SJSA1 (cell line): Measurements from ENCODE around the gene ZC3H12C. TPM values are rescaled to one million over a fixed set of nuclear protein-coding genes. Genes with fewer than 3 reads are reported as not detected.

Source experiments
- DNase-seq, 2 experiments: peaks; one replicate each; pipeline ENCODE4 v3.0.0-alpha.2; 2015 to 2020; ENCODE audit warnings: low spot score in 2 of 2, low read depth in 1 of 2
- H3K27ac ChIP-seq: fragments of 250-450 bp; sonication (Bioruptor Pico); 2 replicates; pipeline ENCODE4 v1.5.1; 2020; ENCODE audit warnings: mild to moderate bottlenecking, moderate library complexity
- H3K27me3 ChIP-seq: fragments of 250-450 bp; sonication (Bioruptor Pico); replicated peaks from 2 replicates; pipeline ENCODE4 v1.5.1; 2020; ENCODE audit warnings: mild to moderate bottlenecking, moderate library complexity
- H3K36me3 ChIP-seq: fragments of 250-450 bp; sonication (Bioruptor Pico); 2 replicates; pipeline ENCODE4 v1.5.1; 2020; ENCODE audit warnings: mild to moderate bottlenecking
- H3K4me1 ChIP-seq: fragments of 250-450 bp; sonication (Bioruptor Pico); replicated peaks from 2 replicates; pipeline ENCODE4 v1.6.1; 2021; ENCODE audit warnings: mild to moderate bottlenecking
- H3K4me3 ChIP-seq: fragments of 250-450 bp; sonication (Bioruptor Pico); 2 replicates; pipeline ENCODE4 v1.5.1; 2020; ENCODE audit warnings: mild to moderate bottlenecking
- H3K9me3 ChIP-seq: fragments of 250-450 bp; sonication (Bioruptor Pico); replicated peaks from 2 replicates; pipeline ENCODE4 v1.5.1; 2020; ENCODE audit warnings: mild to moderate bottlenecking
- total RNA-seq: library from RNA; depleted of rRNA; stranded (reverse); fragments of >200 nt; shearing (Covaris generic); gene quantifications from 2 replicates; pipeline ENCODE4 v1.2.3, GENCODE V29; 2014

Gene ZC3H12C
- total RNA-seq, 1 experiment from 2014 or later = 6.4 TPM

GRCh38 chr11:110158317-110159200, 65.4 kb downstream of the ZC3H12C start:
- Histone ChIP-seq H3K36me3 (peaks cover 3% of the 10 kb centered on the region; the same call in 1 of the 2 replicates), H3K9me3 (no peaks in the 10 kb centered on the region), H3K4me1 (no peaks in the 10 kb centered on the region), H3K4me3 (no peak overlapping the region), H3K27me3 (no peaks in the 10 kb centered on the region), H3K27ac (no peak overlapping the region)
- no peak for DNase-seq

DNA sequence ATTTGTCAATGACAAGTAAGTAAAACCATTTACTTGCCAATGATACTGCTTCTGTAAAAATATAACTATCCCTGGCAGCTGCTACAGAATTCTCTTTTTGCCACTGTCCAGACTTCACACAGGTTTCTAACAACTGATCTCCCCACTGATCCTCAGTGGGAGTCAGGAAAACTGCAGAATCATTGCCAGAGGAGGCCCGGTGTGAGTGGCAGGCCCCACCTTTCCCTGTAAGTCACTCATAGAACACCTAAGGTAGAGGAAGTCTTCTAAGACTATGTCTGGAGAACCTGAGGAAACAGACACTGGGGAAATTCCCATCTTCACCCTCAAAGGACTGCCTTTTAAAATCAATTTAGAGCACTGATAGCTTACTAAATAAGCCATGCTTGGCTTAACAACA, 66.3 kb downstream of the ZC3H12C start:
- Histone ChIP-seq H3K27me3 (no peaks in the 10 kb centered on the region), H3K27ac (no peak overlapping the region), H3K4me1 (no peaks in the 10 kb centered on the region)

GRCh38 chr11:110160016-110160415, 66.8 kb downstream of the ZC3H12C start:
- no peak for DNase-seq
- H3K4me3 ChIP-seq = no peak overlapping the region
- no peak overlapping the region for H3K27ac ChIP-seq
- no peaks in the 10 kb centered on the region for H3K27me3 ChIP-seq
- H3K4me1 ChIP-seq = no peaks in the 10 kb centered on the region
- no peaks in the 10 kb centered on the region for H3K9me3 ChIP-seq
- H3K36me3 ChIP-seq = peaks cover 3% of the 10 kb centered on the region; the same call in 1 of the 2 replicates

More for the DNA sequence above, 66.3 kb downstream of the ZC3H12C start:
- H3K36me3 ChIP-seq = peaks cover 3% of the 10 kb centered on the region; the same call in 1 of the 2 replicates
- no peaks in the 10 kb centered on the region for H3K9me3 ChIP-seq
- H3K4me3 ChIP-seq = no peak overlapping the region
- DNase-seq = no peak

- no peaks in the 10 kb centered on the region for H3K9me3 ChIP-seq
- no peak overlapping the region for H3K4me3 ChIP-seq
- peaks cover 3% of the 10 kb centered on the region; the same call in 1 of the 2 replicates for H3K36me3 ChIP-seq
- H3K27me3 ChIP-seq = no peaks in the 10 kb centered on the region
- no peaks in the 10 kb centered on the region for H3K4me1 ChIP-seq
- no peak overlapping the region for H3K27ac ChIP-seq
- no peak for DNase-seq
Observed at GRCh38 chr11:110160437-110160836, 67.2 kb downstream of the ZC3H12C start.

GRCh38 chr11:110161061-110161460, 67.9 kb downstream of the ZC3H12C start:
- H3K27ac ChIP-seq = no peak overlapping the region
- no peaks in the 10 kb centered on the region for H3K4me1 ChIP-seq
- no peak for DNase-seq
- H3K27me3 ChIP-seq = no peaks in the 10 kb centered on the region
- H3K4me3 ChIP-seq = no peak overlapping the region
- no peaks in the 10 kb centered on the region for H3K9me3 ChIP-seq
- peaks cover 3% of the 10 kb centered on the region; the same call in 1 of the 2 replicates for H3K36me3 ChIP-seq

DNA sequence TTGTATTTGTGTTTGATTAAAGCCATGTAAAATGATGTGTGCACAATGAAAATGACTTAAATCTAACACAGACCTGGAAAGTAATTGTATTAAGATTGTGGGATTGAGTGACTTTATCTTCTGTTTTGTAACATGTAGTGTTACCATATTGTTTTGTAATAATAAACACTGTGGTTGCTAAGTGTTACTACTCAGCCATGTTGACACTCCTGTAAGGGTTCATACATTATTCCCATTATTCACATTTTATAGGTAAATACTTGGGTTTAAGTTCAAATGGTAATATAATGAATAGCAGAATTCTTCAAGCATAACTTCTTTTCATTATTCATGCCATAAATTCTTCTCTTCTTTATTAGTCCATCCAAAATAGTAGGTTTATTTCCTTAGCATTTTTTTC, 69.0 kb downstream of the ZC3H12C start:
- Histone ChIP-seq H3K9me3 (no peaks in the 10 kb centered on the region), H3K4me3 (no peak overlapping the region), H3K27me3 (no peaks in the 10 kb centered on the region), H3K27ac (no peak overlapping the region), H3K4me1 (no peaks in the 10 kb centered on the region), H3K36me3 (peaks cover 3% of the 10 kb centered on the region; the same call in 1 of the 2 replicates)
- DNase-seq = no peak

- DNase-seq = no peak
- H3K27ac ChIP-seq = no peak overlapping the region
- H3K27me3 ChIP-seq = no peaks in the 10 kb centered on the region
- no peaks in the 10 kb centered on the region for H3K4me1 ChIP-seq
- H3K4me3 ChIP-seq = no peak overlapping the region
- no peaks in the 10 kb centered on the region for H3K36me3 ChIP-seq
- no peaks in the 10 kb centered on the region for H3K9me3 ChIP-seq
Observed at GRCh38 chr11:110165039-110165925, 72.1 kb downstream of the ZC3H12C start.

DNA sequence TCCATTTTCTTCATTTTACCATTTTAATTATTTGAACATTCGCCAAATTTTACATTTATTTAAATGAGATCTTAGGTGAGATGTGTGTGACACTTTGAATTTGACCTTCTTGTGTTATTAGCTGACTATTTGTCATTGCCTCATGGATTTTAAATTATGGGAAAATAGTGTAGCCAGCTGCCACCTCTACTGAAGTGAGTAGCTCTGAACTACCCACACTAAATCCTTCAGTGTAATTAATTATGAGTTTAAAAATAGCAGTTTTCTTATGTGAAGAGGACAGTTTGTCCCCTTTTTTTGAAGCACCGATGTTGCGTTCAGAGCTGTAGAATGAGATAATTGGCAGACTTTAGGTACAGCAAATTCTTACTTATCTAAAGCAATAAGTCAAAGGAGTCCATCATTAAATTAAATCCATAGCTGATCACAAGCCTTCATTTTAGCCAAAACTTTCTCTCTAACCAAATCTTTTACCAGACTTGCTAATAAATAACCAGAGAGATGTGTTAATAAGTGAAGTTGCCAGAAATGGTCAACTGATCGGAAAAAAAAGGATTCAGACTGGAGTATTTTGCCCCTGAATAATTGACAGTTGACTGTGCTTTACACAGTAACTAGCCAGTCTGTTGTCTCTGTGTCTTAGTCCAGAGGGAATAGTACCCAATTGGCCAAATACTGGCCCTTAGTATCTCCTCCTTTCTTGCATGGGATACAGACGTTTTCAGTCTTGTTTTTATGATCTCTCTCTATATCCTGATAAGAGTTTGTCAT, 75.0 kb downstream of the ZC3H12C start:
- DNase-seq = no peak
- Histone ChIP-seq H3K27ac (no peak overlapping the region), H3K9me3 (no peaks in the 10 kb centered on the region), H3K36me3 (no peaks in the 10 kb centered on the region), H3K4me3 (no peak overlapping the region), H3K27me3 (no peaks in the 10 kb centered on the region), H3K4me1 (no peaks in the 10 kb centered on the region)

DNA sequence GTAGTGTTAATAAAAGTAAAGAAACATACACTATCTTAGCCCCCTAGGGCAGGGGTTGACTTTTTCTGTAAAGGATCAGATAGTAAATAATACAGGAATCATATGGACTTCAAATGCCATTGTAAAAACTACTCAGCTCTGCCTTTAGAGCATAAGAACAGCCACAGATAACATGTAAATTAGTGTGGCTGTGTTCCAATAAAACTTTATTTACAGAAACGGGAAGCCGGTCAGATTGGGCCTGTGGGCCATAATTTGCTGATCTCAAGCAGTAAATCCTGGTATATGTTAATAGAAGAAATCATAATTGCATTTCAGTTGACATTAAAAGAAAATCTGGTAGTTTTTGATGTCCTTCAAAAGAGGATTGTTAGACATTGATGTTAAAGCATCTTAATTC, 76.5 kb downstream of the ZC3H12C start:
- Histone ChIP-seq H3K36me3 (no peaks in the 10 kb centered on the region), H3K4me3 (no peak overlapping the region), H3K4me1 (no peaks in the 10 kb centered on the region), H3K27ac (no peak overlapping the region), H3K27me3 (no peaks in the 10 kb centered on the region), H3K9me3 (no peaks in the 10 kb centered on the region)
- no peak for DNase-seq

- no peak for DNase-seq
Observed at GRCh38 chr11:110172468-110173065, 79.4 kb downstream of the ZC3H12C start.

GRCh38 chr11:110173811-110174644, 80.8 kb downstream of the ZC3H12C start:
- Histone ChIP-seq H3K4me1 (no peaks in the 10 kb centered on the region), H3K9me3 (no peaks in the 10 kb centered on the region), H3K27ac (no peak overlapping the region), H3K4me3 (no peak overlapping the region), H3K36me3 (no peaks in the 10 kb centered on the region), H3K27me3 (no peaks in the 10 kb centered on the region)
- DNase-seq = no peak

More at GRCh38 chr11:110172468-110173065, 79.4 kb downstream of the ZC3H12C start:
- no peak overlapping the region for H3K27ac ChIP-seq
- H3K36me3 ChIP-seq = no peaks in the 10 kb centered on the region
- no peaks in the 10 kb centered on the region for H3K27me3 ChIP-seq
- no peaks in the 10 kb centered on the region for H3K4me1 ChIP-seq
- no peak overlapping the region for H3K4me3 ChIP-seq
- H3K9me3 ChIP-seq = no peaks in the 10 kb centered on the region

DNA sequence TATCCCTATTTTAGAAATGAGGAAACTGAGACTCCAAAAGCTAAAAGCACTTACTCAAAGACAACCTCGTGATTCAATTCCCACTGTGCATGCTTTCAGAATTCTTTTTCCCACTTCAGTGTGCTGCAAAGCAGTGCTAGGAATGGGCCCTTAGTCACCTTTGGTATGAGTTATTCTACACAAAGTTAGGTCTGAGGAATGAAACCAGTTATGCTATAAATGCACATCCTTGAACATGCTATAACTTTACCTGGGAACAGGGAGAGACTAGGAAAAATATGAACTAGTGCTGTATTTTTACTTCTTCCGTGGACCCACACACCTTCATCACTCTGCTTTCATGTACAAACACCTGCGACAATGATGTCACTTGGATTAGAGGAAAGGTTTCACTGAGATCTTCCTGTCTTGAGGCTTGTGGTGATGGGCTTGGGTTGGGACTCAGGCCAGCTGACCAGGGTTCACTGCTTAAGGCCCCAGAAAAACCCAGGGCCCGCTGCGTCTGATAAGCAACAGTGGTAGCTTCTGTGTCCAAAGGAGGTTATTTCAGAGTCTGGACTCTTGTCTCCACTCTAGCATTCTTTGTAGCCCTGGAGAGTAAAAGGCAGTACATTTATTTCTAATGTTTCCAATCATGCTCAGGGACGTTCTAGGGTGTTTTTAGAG, 81.6 kb downstream of the ZC3H12C start:
- no peaks in the 10 kb centered on the region for H3K36me3 ChIP-seq
- H3K27me3 ChIP-seq = no peaks in the 10 kb centered on the region
- no peaks in the 10 kb centered on the region for H3K9me3 ChIP-seq
- H3K27ac ChIP-seq = no peak overlapping the region
- H3K4me3 ChIP-seq = no peak overlapping the region
- no peak for DNase-seq
- H3K4me1 ChIP-seq = no peaks in the 10 kb centered on the region
